Gastrocnemius medialis (tissue), 4 donors: ENCODE results near the gene C10orf90. TPM values are rescaled to one million over a fixed set of nuclear protein-coding genes. Genes with fewer than 3 reads are reported as not detected.

Source experiments
- ATAC-seq, 2 donors: fragments of 150-250 bp; one replicate each; pipeline ENCODE4 v1.9.1; 2016
- DNase-seq, 2 donors: peaks; one replicate each; pipeline ENCODE4 v3.0.0-alpha.2; 2019
- H3K27ac ChIP-seq, 4 donors: fragments of 200-600 bp; sonication (generic); 1 replicate in 1 of 4; 2 replicates in 3 of 4; pipeline ENCODE4 v1.5.1; 2016 to 2018; ENCODE audit warnings: mild to moderate bottlenecking in 2 of 4, moderate library complexity in 1 of 4
- H3K27me3 ChIP-seq, 3 donors: fragments of 200-600 bp; sonication (generic) in 2 of 3; 1 replicate in 1 of 3; 2 replicates in 2 of 3; pipeline versions ENCODE4 v1.5.1 to v1.6.0; 2016 to 2019; ENCODE audit warnings: mild to moderate bottlenecking in 1 of 3, moderate library complexity in 1 of 3
- H3K36me3 ChIP-seq, 2 donors: fragments of 200-600 bp; sonication (generic) in 1 of 2; one replicate each; pipeline ENCODE4 v1.5.1; 2017 to 2018
- H3K4me1 ChIP-seq, 2 donors: fragments of 200-600 bp; sonication (generic) in 1 of 2; one replicate each; pipeline ENCODE4 v1.5.1; 2016 to 2017; ENCODE audit warnings: mild to moderate bottlenecking in 2 of 2
- H3K4me3 ChIP-seq, 4 donors: fragments of 200-600 bp; sonication (generic) in 3 of 4; 1 replicate in 1 of 4; 2 replicates in 3 of 4; pipeline ENCODE4 v1.5.1; 2016 to 2019; ENCODE audit warnings: mild to moderate bottlenecking in 2 of 4
- H3K9me3 ChIP-seq, 3 donors: fragments of 200-600 bp; sonication (generic) in 2 of 3; 1 replicate in 1 of 3; 2 replicates in 2 of 3; pipeline ENCODE4 v1.5.1; 2016 to 2019
- POLR2A ChIP-seq, 2 donors: fragments of 450-650 bp; IDR thresholded peaks; one replicate each; pipeline ENCODE4 v1.6.1; 2017; ENCODE audit warnings: antibody characterized with exemption in 2 of 2, mild to moderate bottlenecking in 2 of 2, moderate library complexity in 2 of 2
- in situ Hi-C, 4 donors: fragments of 200-750 bp; cut with MboI; loops; one replicate each; pipeline versions ENCODE4 v1.15.0 to v1.8.0; 2017; ENCODE audit warnings: low sequenced_read_pairs in 4 of 4
- intact Hi-C: fragments of 100-400 bp; cut with DNase I; formaldehyde crosslinking; loops from one replicate; pipeline ENCODE4 v1.15.1; 2023; ENCODE audit warnings: low total_unique reads
- total RNA-seq, 4 donors: library from RNA; depleted of rRNA; stranded (reverse); fragments of >200 nt; gene quantifications; one replicate each; pipeline versions ENCODE4 v1.1.0 to v1.2.3, GENCODE V29; 2016
- TF ChIP-seq, protein P1 (sequence below), 5 experiments: fragments of 450-650 bp in 3 of 5; fragments of 200-600 bp in 2 of 5; sonication (generic) in 2 of 5; IDR thresholded peaks in 4 of 5; conservative IDR thresholded peaks in 1 of 5; 1 replicate in 4 of 5; 2 replicates in 1 of 5; pipeline ENCODE4 v1.5.1; 2016 to 2019; ENCODE audit warnings: antibody characterized with exemption in 5 of 5, mild to moderate bottlenecking in 3 of 5, moderate library complexity in 3 of 5

C10orf90 gene
- total RNA-seq, 4 donors from 2014 or later = not detected

DNA sequence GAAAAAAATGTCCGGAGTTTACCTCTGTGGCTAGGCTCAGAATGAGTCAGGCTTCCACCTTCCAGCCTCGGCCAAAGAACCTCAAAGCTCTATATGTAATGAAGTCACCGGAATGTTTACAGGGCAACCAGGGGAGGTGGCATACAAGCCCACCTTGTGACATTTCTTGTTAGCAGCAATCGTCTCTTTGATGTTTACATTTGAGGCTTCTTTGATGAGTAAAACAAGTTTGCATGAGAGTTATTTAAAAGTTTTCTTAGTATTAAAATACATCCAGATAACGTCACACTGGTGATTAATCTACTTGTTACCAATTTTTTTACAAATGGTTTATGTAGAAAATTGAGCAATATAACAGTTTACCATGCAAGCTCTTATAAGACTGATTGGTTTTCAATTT, 149.1 kb downstream of the C10orf90 start:
- intact Hi-C loops = no loop called here
- TF ChIP-seq, protein P1, sequence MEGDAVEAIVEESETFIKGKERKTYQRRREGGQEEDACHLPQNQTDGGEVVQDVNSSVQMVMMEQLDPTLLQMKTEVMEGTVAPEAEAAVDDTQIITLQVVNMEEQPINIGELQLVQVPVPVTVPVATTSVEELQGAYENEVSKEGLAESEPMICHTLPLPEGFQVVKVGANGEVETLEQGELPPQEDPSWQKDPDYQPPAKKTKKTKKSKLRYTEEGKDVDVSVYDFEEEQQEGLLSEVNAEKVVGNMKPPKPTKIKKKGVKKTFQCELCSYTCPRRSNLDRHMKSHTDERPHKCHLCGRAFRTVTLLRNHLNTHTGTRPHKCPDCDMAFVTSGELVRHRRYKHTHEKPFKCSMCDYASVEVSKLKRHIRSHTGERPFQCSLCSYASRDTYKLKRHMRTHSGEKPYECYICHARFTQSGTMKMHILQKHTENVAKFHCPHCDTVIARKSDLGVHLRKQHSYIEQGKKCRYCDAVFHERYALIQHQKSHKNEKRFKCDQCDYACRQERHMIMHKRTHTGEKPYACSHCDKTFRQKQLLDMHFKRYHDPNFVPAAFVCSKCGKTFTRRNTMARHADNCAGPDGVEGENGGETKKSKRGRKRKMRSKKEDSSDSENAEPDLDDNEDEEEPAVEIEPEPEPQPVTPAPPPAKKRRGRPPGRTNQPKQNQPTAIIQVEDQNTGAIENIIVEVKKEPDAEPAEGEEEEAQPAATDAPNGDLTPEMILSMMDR (IDR thresholded peaks at IDR 0.05 in 4 of 5, conservative IDR thresholded peaks at IDR 0.05 in 1 of 5) = no peak
- TF ChIP-seq POLR2A (IDR thresholded peaks at IDR 0.05) = no peak
- in situ Hi-C loops = loop anchor here in 2 of 4 donors (25.0 kb wide), 1 partner anchor 534 kb away; no protein-coding TSS in a partner anchor
- Histone ChIP-seq H3K4me3 (no peak overlapping the region), H3K4me1 (no peaks in the 10 kb centered on the region), H3K27me3 (no peaks in the 10 kb centered on the region), H3K9me3 (no peaks in the 10 kb centered on the region), H3K36me3 (no peaks in the 10 kb centered on the region), H3K27ac (no peak overlapping the region)
- DNase-seq (no peak), ATAC-seq (no peak)

DNA sequence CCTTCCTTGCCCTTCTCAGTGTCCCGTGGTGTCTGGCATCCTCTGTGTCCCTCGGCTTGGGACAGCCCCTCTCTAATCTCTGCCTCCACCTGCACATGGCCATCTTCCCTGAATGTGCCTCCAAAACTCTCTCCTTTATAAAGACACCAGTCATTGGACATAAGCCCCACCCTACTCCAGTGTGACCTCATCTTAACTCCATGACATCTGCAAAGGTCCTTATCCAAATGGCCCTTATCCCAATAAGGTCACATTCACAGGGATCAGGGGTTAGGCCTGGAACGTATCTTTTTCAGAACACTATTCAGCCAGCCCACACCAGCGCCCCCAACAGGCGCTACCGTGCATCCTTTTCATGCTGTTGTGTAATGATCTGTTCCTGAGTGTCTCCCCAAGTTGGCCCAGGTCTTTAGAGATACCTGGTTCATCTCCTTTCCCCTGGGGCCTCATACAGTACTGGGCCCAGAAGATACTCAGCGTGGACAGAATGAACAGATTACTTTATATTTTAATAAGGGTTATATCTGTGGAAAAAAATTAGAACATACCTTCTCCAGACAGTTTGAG, 149.7 kb downstream of the C10orf90 start:
- DNase-seq (no peak), ATAC-seq (no peak)
- H3K4me3 ChIP-seq = no peak overlapping the region
- no peaks in the 10 kb centered on the region for H3K27me3 ChIP-seq
- H3K27ac ChIP-seq = no peak overlapping the region
- intact Hi-C loops = no loop called here
- H3K9me3 ChIP-seq = no peaks in the 10 kb centered on the region
- in situ Hi-C loops = loop anchor here in 2 of 4 donors (25.0 kb wide), 1 partner anchor 534 kb away; no protein-coding TSS in a partner anchor
- H3K4me1 ChIP-seq = no peaks in the 10 kb centered on the region
- no peaks in the 10 kb centered on the region for H3K36me3 ChIP-seq
- TF ChIP-seq, protein P1 (IDR thresholded peaks at IDR 0.05 in 4 of 5, conservative IDR thresholded peaks at IDR 0.05 in 1 of 5) = no peak

DNA sequence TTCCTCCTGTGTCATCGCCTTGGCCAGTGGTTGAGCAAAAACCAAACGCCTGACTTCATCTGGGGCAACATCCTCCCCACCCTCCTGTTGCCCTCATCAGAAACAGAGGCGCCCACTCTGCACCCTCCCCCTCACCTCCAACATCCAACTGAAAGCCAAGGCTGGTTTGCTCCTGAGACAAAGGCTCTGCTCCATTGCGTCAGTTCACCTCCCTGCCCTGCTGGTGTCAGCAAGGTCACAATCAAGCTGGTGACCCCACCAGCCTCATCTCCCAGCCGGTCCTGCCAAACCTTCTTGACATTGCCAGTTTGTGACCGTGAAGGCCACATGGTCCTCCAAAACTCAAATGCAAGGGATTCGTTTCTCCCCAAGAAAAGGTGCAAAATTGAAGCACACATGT, 150.5 kb downstream of the C10orf90 start:
- intact Hi-C loops = no loop called here
- TF ChIP-seq, protein P1 (IDR thresholded peaks at IDR 0.05 in 4 of 5, conservative IDR thresholded peaks at IDR 0.05 in 1 of 5) = no peak
- TF ChIP-seq POLR2A (IDR thresholded peaks at IDR 0.05) = no peak
- Histone ChIP-seq H3K9me3 (no peaks in the 10 kb centered on the region), H3K27me3 (no peaks in the 10 kb centered on the region), H3K36me3 (no peaks in the 10 kb centered on the region), H3K27ac (no peak overlapping the region), H3K4me1 (no peaks in the 10 kb centered on the region), H3K4me3 (no peak overlapping the region)
- in situ Hi-C loops = loop anchor here in 2 of 4 donors (25.0 kb wide), 1 partner anchor 533 kb away; no protein-coding TSS in a partner anchor
- DNase-seq (no peak), ATAC-seq (no peak)

DNA sequence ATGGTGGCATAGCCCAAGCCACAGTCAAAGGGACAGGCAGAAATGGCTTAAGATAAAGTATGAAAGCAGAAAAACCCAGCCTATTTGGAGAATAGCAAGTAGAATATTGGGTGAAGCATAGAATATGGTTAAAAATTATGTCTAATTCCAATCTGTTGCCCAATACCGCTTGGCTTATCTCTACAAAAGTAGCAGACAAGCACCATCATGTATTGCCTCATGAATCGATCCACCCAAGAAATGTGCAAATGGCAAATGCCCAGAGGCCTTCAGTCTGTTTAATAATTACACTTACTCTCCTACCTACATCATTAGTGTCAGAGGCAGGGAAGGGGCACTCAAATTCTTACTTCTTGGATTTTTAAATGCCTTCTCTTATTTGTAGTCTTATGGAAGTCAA, 151.3 kb downstream of the C10orf90 start:
- H3K9me3 ChIP-seq = no peaks in the 10 kb centered on the region
- H3K4me1 ChIP-seq = no peaks in the 10 kb centered on the region
- no peak overlapping the region for H3K4me3 ChIP-seq
- no peak for DNase-seq
- intact Hi-C loops = no loop called here
- in situ Hi-C loops = loop anchor here in 2 of 4 donors (25.0 kb wide), 1 partner anchor 532 kb away; no protein-coding TSS in a partner anchor
- TF ChIP-seq, protein P1 (IDR thresholded peaks at IDR 0.05 in 4 of 5, conservative IDR thresholded peaks at IDR 0.05 in 1 of 5) = no peak
- no peaks in the 10 kb centered on the region for H3K36me3 ChIP-seq
- H3K27ac ChIP-seq = no peak overlapping the region
- no peaks in the 10 kb centered on the region for H3K27me3 ChIP-seq
- ATAC-seq = no peak
